Loucy (cell line): ENCODE measurements around the gene GSTT4.

Source experiments
- H2AFZ ChIP-seq: fragments of 200-600 bp; sonication (generic); 2 replicates; pipeline ENCODE4 v1.6.0; 2016; ENCODE audit warnings: antibody characterized with exemption, mild to moderate bottlenecking, low read length, moderate library complexity
- H3F3A ChIP-seq: fragments of 200-600 bp; 2 replicates; pipeline ENCODE4 v1.6.0; 2016; ENCODE audit warnings: antibody characterized with exemption, low read depth, mild to moderate bottlenecking
- H3K27me3 ChIP-seq: fragments of 200-600 bp; sonication (generic); 2 replicates; pipeline ENCODE4 v1.6.1; 2014; ENCODE audit warnings: low read length, mild to moderate bottlenecking; ENCODE audit not compliant: insufficient read depth, poor library complexity, severe bottlenecking
- H3K36me3 ChIP-seq: fragments of 200-600 bp; sonication (generic); 2 replicates; pipeline ENCODE4 v1.6.1; 2016; ENCODE audit warnings: low read length; ENCODE audit not compliant: insufficient read depth
- H3K4me1 ChIP-seq: fragments of 200-600 bp; sonication (generic); 2 replicates; pipeline ENCODE4 v1.5.1; 2014; ENCODE audit warnings: low read length, mild to moderate bottlenecking; ENCODE audit not compliant: insufficient read depth, poor library complexity, severe bottlenecking
- H3K4me2 ChIP-seq: fragments of 200-600 bp; sonication (generic); 2 replicates; pipeline ENCODE4 v1.6.0; 2014; ENCODE audit warnings: antibody characterized with exemption, low read length, low read depth, mild to moderate bottlenecking; ENCODE audit not compliant: poor library complexity, severe bottlenecking
- H3K4me3 ChIP-seq: fragments of 200-600 bp; sonication (generic); 2 replicates; pipeline ENCODE4 v1.5.1; 2014; ENCODE audit warnings: low read length, mild to moderate bottlenecking, mixed read lengths; ENCODE audit not compliant: poor library complexity, severe bottlenecking
- H3K79me2 ChIP-seq: fragments of 200-600 bp; sonication (generic); 2 replicates; pipeline ENCODE4 v1.6.1; 2014; ENCODE audit warnings: low read length; ENCODE audit not compliant: insufficient read depth
- H3K9ac ChIP-seq: fragments of 200-600 bp; sonication (generic); 2 replicates; pipeline ENCODE4 v1.6.0; 2014; ENCODE audit warnings: mild to moderate bottlenecking, low read depth, low read length, moderate library complexity; ENCODE audit not compliant: poor library complexity, severe bottlenecking
- H3K9me2 ChIP-seq: fragments of 200-600 bp; sonication (generic); replicated peaks from 2 replicates; pipeline ENCODE4 v1.6.1; 2016; ENCODE audit warnings: low read depth, low read length, mixed read lengths
- H3K9me3 ChIP-seq: fragments of 200-600 bp; sonication (generic); 2 replicates; pipeline ENCODE4 v1.6.1; 2014; ENCODE audit warnings: mild to moderate bottlenecking, antibody characterized with exemption, low read length, low read depth; ENCODE audit not compliant: insufficient read depth
- H4K20me1 ChIP-seq: fragments of 200-600 bp; sonication (generic); 2 replicates; pipeline ENCODE4 v1.6.0; 2014; ENCODE audit warnings: antibody characterized with exemption, low read length, mild to moderate bottlenecking; ENCODE audit not compliant: insufficient read depth, poor library complexity, severe bottlenecking
- EZH2phosphoT487 ChIP-seq: fragments of 200-600 bp; IDR thresholded peaks from 2 replicates; pipeline ENCODE4 v1.6.1; 2018; ENCODE audit warnings: antibody characterized with exemption, mild to moderate bottlenecking, moderate library complexity, borderline replicate concordance
- TF ChIP-seq, protein P1 (sequence below): fragments of 200-600 bp; sonication (generic); conservative IDR thresholded peaks from 2 replicates; pipeline ENCODE4 v1.5.1; 2014; ENCODE audit warnings: mild to moderate bottlenecking, antibody characterized with exemption, low read length

Gene GSTT4

DNA sequence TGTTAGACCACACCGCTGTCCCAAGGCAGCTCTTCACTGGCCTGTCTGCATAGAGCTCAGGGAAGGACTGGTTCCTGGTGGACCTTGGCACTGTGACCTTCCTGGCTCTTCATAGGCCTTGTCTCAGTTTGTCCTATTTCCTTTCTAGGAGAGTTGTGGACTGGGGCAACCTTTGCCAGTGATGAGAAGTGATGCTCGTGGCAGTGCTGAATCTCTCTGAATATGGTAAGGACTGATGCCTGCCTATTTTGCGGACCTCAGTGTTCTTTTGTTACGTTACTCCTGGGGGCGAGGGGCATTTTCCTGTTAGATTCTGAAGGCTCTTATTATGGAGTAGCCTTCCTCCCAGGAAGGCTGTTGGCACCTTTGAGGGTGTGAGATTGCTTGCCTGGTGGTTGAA lies 30.0 kb upstream of the GSTT4 start:
- Histone ChIP-seq H3K9ac (no peak overlapping the region), H3K27me3 (no peaks in the 10 kb centered on the region), H3K9me3 (no peaks in the 10 kb centered on the region), H3K4me2 (no peak overlapping the region), H3F3A (no peaks in the 10 kb centered on the region), H3K4me1 (no peaks in the 10 kb centered on the region), H4K20me1 (peaks cover 4% of the 10 kb centered on the region), H2AFZ (no peak overlapping the region), H3K4me3 (no peak overlapping the region), H3K9me2 (no peaks in the 10 kb centered on the region), H3K79me2 (peaks cover 40% of the 10 kb centered on the region), H3K36me3 (peaks cover 51% of the 10 kb centered on the region; the same call in 1 of the 2 replicates)
- no peak for TF ChIP-seq EZH2phosphoT487
- TF ChIP-seq, protein P1, sequence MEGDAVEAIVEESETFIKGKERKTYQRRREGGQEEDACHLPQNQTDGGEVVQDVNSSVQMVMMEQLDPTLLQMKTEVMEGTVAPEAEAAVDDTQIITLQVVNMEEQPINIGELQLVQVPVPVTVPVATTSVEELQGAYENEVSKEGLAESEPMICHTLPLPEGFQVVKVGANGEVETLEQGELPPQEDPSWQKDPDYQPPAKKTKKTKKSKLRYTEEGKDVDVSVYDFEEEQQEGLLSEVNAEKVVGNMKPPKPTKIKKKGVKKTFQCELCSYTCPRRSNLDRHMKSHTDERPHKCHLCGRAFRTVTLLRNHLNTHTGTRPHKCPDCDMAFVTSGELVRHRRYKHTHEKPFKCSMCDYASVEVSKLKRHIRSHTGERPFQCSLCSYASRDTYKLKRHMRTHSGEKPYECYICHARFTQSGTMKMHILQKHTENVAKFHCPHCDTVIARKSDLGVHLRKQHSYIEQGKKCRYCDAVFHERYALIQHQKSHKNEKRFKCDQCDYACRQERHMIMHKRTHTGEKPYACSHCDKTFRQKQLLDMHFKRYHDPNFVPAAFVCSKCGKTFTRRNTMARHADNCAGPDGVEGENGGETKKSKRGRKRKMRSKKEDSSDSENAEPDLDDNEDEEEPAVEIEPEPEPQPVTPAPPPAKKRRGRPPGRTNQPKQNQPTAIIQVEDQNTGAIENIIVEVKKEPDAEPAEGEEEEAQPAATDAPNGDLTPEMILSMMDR: no peak

DNA sequence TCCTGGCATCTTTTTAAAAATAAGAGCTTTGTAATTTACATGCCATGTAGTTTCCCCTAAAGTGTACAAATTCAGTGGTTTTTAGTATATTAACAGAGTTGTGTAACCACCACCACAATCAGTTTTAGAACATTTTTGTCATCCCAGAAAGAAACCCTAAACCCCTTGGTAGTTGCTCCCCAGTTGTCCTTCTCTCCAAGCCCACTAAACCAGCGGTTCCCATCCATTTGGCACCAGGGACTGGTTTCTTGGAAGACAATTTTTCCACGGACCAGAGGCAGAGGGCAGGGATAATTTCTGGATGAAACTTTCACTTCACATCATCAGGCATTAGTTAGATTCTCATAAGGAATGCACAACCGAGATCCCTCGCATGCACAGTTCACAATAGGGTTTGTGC lies 28.5 kb upstream of the GSTT4 start:
- Histone ChIP-seq H3K36me3 (peaks cover 36% of the 10 kb centered on the region; the same call in 1 of the 2 replicates), H3K4me2 (no peak overlapping the region), H3F3A (no peaks in the 10 kb centered on the region), H3K4me3 (no peak overlapping the region), H3K4me1 (no peaks in the 10 kb centered on the region), H3K9ac (no peak overlapping the region), H3K9me2 (no peaks in the 10 kb centered on the region), H2AFZ (no peak overlapping the region), H3K9me3 (no peaks in the 10 kb centered on the region), H4K20me1 (peaks cover 4% of the 10 kb centered on the region), H3K27me3 (no peaks in the 10 kb centered on the region), H3K79me2 (peaks cover 56% of the 10 kb centered on the region)
- TF ChIP-seq, protein P1: no peak
- no peak for TF ChIP-seq EZH2phosphoT487

DNA sequence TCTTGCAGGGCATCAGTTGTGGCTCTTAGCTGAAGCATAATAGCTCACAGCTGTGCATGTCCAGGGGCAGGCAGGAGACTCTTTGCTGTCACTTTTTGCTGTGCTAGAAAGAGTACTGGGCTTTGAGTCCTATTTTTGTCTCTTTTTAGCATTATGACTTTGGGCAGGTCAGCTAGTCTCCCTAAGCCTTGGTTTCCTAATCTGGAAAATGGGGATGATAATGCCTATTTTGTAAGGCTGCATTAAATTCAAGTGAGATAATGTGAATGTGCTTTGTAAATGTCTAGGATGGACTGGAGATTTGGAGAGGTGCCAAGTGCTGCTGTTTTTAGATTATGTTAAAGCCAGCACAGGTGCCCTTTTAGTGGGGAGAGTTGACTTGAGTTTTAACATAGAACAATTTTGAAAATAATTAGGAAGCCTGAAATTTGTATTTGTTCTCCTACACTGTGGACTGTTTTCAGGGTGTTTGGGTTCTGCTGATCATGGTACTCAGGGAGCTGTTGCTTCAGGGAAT lies 25.0 kb upstream of the GSTT4 start:
- no peaks in the 10 kb centered on the region for H3K9me3 ChIP-seq
- no peak overlapping the region for H3K4me2 ChIP-seq
- TF ChIP-seq, protein P1: no peak
- TF ChIP-seq EZH2phosphoT487: no peak
- H3K9ac ChIP-seq: no peak overlapping the region
- peaks cover 10% of the 10 kb centered on the region; the same call in 1 of the 2 replicates for H3K36me3 ChIP-seq
- H3F3A ChIP-seq: no peaks in the 10 kb centered on the region
- H3K4me3 ChIP-seq: no peak overlapping the region
- no peak overlapping the region for H2AFZ ChIP-seq
- peaks cover 12% of the 10 kb centered on the region for H4K20me1 ChIP-seq
- no peaks in the 10 kb centered on the region for H3K27me3 ChIP-seq
- peaks cover 9% of the 10 kb centered on the region for H3K4me1 ChIP-seq
- peaks cover 89% of the 10 kb centered on the region for H3K79me2 ChIP-seq
- H3K9me2 ChIP-seq: no peaks in the 10 kb centered on the region
